Measurements from ENCODE around the gene SP140L. TPM values are rescaled to one million over a fixed set of nuclear protein-coding genes. Genes with fewer than 3 reads are reported as not detected.

The SP140L gene
- total RNA-seq, 1 experiment from 2014 or later, result 20.3 TPM

DNA sequence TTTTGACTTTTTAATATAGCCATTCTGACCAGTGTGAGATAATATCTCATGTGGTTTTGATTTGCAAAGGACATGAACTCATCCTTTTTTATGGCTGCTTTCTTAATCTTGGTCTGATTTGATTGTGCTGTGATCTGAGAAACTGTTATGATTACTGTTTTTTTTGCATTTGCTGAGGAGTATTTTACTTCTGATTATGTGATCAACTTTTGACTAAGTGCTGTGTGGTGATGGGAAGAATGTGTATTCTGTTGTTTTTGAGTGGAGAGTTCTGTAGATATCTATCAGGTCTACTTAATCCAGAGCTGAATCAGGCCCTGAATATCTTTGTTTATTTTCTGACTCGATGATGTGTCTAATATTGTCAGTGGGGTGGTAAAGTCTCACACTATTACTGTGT lies 16.8 kb downstream of the SP140L start:
- H3K9me3 Mint-ChIP-seq (ENCODE audit: unreplicated experiment), result peaks cover 19% of the 10 kb centered on the region
- ChIA-PET POLR2A (no interaction called here), CTCF (interaction anchor here (0.7 kb wide), 1 partner anchor 31 kb away, joined by 3 read pairs; no protein-coding TSS in a partner anchor)

DNA sequence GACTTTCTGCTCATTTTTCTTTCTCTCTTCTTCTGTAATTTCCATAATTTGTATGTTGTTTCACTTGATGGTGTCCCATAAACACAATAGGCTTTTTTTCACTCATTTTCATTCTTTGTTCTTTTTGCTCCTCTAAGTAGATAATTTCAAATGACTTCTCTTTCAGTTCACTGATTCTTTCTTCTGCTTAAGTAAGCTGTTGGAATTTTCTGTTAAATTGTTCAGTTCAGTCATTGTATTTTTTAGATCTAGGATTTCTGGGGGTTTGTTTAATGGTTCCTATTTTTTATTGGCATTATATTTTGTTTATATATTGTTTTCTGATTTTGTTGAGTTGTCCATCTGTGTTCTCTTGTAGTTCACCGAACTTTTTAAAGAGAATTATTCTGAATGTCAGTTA lies 19.5 kb downstream of the SP140L start:
- H3K4me1 Mint-ChIP-seq (ENCODE audit: insufficient read depth, unreplicated experiment), result peaks cover 6% of the 10 kb centered on the region
- H3K27ac Mint-ChIP-seq (ENCODE audit: low read depth, unreplicated experiment), result no peak overlapping the region
- H3K27me3 Mint-ChIP-seq (ENCODE audit: insufficient read depth, unreplicated experiment), result no peaks in the 10 kb centered on the region
- BruUV-seq (replicated peaks), result no TSS peak
- no peak for DNase-seq (ENCODE audit: unreplicated experiment)
- intact Hi-C loops (cut with micrococcal nuclease), result no loop called here
- TF ChIP-seq, protein P1, sequence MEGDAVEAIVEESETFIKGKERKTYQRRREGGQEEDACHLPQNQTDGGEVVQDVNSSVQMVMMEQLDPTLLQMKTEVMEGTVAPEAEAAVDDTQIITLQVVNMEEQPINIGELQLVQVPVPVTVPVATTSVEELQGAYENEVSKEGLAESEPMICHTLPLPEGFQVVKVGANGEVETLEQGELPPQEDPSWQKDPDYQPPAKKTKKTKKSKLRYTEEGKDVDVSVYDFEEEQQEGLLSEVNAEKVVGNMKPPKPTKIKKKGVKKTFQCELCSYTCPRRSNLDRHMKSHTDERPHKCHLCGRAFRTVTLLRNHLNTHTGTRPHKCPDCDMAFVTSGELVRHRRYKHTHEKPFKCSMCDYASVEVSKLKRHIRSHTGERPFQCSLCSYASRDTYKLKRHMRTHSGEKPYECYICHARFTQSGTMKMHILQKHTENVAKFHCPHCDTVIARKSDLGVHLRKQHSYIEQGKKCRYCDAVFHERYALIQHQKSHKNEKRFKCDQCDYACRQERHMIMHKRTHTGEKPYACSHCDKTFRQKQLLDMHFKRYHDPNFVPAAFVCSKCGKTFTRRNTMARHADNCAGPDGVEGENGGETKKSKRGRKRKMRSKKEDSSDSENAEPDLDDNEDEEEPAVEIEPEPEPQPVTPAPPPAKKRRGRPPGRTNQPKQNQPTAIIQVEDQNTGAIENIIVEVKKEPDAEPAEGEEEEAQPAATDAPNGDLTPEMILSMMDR (IDR thresholded peaks at IDR 0.05; ENCODE audit: unreplicated experiment), result no peak
- peaks cover 12% of the 10 kb centered on the region for H3K36me3 Mint-ChIP-seq (ENCODE audit: insufficient read depth, unreplicated experiment)
- peaks cover 19% of the 10 kb centered on the region for H3K9me3 Mint-ChIP-seq (ENCODE audit: unreplicated experiment)
- ChIA-PET POLR2A (interaction anchor here (0.6 to 3.1 kb wide), 2 partner anchors 19 to 304 kb away, joined by 3 to 12 read pairs; partner anchors contain the start of gene SP140L), CTCF (no interaction called here)
- H3K4me3 Mint-ChIP-seq (ENCODE audit: unreplicated experiment), result no peak overlapping the region

More for the DNA sequence above, 16.8 kb downstream of the SP140L start:
- H3K4me3 Mint-ChIP-seq (ENCODE audit: unreplicated experiment), result no peak overlapping the region
- H3K27ac Mint-ChIP-seq (ENCODE audit: low read depth, unreplicated experiment), result no peak overlapping the region
- peaks cover 6% of the 10 kb centered on the region for H3K4me1 Mint-ChIP-seq (ENCODE audit: insufficient read depth, unreplicated experiment)
- intact Hi-C loops (cut with micrococcal nuclease), result no loop called here
- BruUV-seq (replicated peaks), result no TSS peak
- DNase-seq (ENCODE audit: unreplicated experiment), result no peak
- TF ChIP-seq, protein P1 (IDR thresholded peaks at IDR 0.05; ENCODE audit: unreplicated experiment), result no peak
- H3K36me3 Mint-ChIP-seq (ENCODE audit: insufficient read depth, unreplicated experiment), result peaks cover 12% of the 10 kb centered on the region
- H3K27me3 Mint-ChIP-seq (ENCODE audit: insufficient read depth, unreplicated experiment), result no peaks in the 10 kb centered on the region

DNA sequence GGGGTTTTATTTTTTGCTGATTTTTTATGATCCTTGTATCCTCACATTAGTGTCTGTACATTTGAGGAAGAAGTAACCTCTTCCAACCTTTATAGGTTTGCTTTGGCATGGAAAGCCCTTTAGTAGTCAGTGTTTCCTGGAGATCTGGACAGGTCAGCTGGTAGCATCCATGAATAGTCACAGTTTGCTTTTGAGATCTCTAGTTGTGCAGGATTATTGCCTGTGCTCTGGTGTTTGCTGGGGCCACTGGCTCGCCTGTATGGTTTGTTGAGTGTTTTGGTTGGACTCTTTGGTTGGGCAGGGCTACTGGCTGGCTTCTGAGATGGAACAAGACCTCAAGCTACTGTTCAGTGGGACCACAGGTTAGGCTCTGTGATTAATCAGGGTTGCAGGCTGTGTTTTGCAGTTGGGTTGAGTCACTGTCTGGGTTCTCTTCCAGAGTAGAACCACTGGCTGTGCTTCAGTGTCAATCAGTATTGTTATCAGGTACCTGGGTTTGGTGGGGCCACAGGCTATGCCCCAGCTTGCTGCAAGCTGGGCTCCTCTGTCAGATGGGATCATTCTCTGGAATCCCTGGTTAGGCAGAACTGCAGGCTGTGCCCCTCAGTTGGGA lies 20.0 kb downstream of the SP140L start:
- peaks cover 6% of the 10 kb centered on the region for H3K4me1 Mint-ChIP-seq (ENCODE audit: insufficient read depth, unreplicated experiment)
- no peak overlapping the region for H3K4me3 Mint-ChIP-seq (ENCODE audit: unreplicated experiment)
- H3K9me3 Mint-ChIP-seq (ENCODE audit: unreplicated experiment), result peaks cover 19% of the 10 kb centered on the region
- H3K36me3 Mint-ChIP-seq (ENCODE audit: insufficient read depth, unreplicated experiment), result peaks cover 12% of the 10 kb centered on the region
- intact Hi-C loops (cut with micrococcal nuclease), result no loop called here
- no peak for DNase-seq (ENCODE audit: unreplicated experiment)
- no peak overlapping the region for H3K27ac Mint-ChIP-seq (ENCODE audit: low read depth, unreplicated experiment)
- no peaks in the 10 kb centered on the region for H3K27me3 Mint-ChIP-seq (ENCODE audit: insufficient read depth, unreplicated experiment)
- BruUV-seq (replicated peaks), result no TSS peak
- ChIA-PET POLR2A (interaction anchor here (0.6 to 3.1 kb wide), 2 partner anchors 19 to 304 kb away, joined by 3 to 12 read pairs; partner anchors contain the start of gene SP140L), CTCF (interaction anchor here (0.6 kb wide), 1 partner anchor 25 kb away, joined by 4 read pairs; no protein-coding TSS in a partner anchor)
- TF ChIP-seq, protein P1 (IDR thresholded peaks at IDR 0.05; ENCODE audit: unreplicated experiment), result no peak

DNA sequence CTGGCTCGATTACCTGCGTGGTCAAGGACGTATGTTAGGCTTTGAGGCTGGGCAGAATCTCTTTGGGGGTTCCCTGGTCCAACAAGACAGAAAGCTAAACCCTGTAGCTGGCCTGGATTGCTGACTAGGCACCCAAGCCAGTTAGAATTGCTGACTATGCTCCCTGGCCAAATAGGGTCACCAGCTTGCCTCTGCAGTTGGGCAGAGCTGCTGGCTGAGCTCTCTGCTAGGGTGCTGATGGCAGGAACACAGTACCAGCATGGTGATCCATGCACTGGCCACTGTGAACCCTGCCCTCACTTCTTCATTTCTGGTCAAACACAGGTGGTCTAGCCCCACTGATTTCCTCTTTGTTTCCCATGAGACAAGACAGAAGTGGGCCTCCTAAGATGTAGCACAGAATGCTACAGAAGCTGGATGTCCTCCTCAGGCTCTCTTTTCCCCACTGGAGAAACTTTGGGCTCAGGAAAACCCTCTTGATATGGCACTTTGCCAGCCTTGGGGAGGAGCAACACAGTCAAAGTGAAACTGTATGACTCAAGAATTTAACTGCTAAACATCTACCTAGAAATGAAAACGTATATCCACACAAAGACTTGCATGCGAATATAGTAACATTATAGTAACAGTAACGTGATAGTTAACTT lies 20.8 kb downstream of the SP140L start:
- peaks cover 3% of the 10 kb centered on the region for H3K4me1 Mint-ChIP-seq (ENCODE audit: insufficient read depth, unreplicated experiment)
- no TSS peak for BruUV-seq (replicated peaks)
- intact Hi-C loops (cut with micrococcal nuclease), result no loop called here

More for the DNA sequence above, 20.8 kb downstream of the SP140L start:
- ChIA-PET CTCF (interaction anchor here (0.6 kb wide), 1 partner anchor 25 kb away, joined by 4 read pairs; no protein-coding TSS in a partner anchor), POLR2A (interaction anchor here (0.6 to 3.1 kb wide), 2 partner anchors 20 to 731 kb away, joined by 3 to 12 read pairs; partner anchors contain the start of gene SP140L)
- H3K27me3 Mint-ChIP-seq (ENCODE audit: insufficient read depth, unreplicated experiment), result no peaks in the 10 kb centered on the region
- peaks cover 10% of the 10 kb centered on the region for H3K36me3 Mint-ChIP-seq (ENCODE audit: insufficient read depth, unreplicated experiment)
- H3K9me3 Mint-ChIP-seq (ENCODE audit: unreplicated experiment), result peaks cover 15% of the 10 kb centered on the region
- no peak overlapping the region for H3K27ac Mint-ChIP-seq (ENCODE audit: low read depth, unreplicated experiment)
- DNase-seq (ENCODE audit: unreplicated experiment), result peak; percentile 49
- H3K4me3 Mint-ChIP-seq (ENCODE audit: unreplicated experiment), result no peak overlapping the region
- TF ChIP-seq, protein P1 (IDR thresholded peaks at IDR 0.05; ENCODE audit: unreplicated experiment), result no peak
